DMS114 treated with DMSO at 0.1 percent for 48 hours (cell line): ENCODE data around the gene KIAA2012.

ENCODE experiments used
- DNase-seq: peaks from one replicate; lab custom pipeline; 2025; ENCODE audit not compliant: unreplicated experiment; lab: John Stamatoyannopoulos, UW

The KIAA2012 gene

GRCh38 chr2:202079310-202079709, 6.3 kb downstream of the KIAA2012 start:
- DNase-seq: no peak

- DNase-seq: no peak
Measured at GRCh38 chr2:202084265-202084664, 11.2 kb downstream of the KIAA2012 start.

- no peak for DNase-seq
Measured at GRCh38 chr2:202088777-202089176, 15.7 kb downstream of the KIAA2012 start.

GRCh38 chr2:202090530-202090929, 17.5 kb downstream of the KIAA2012 start:
- DNase-seq: no peak

- DNase-seq: no peak
Measured at GRCh38 chr2:202091476-202091875, 18.4 kb downstream of the KIAA2012 start.

- no peak for DNase-seq
Measured at GRCh38 chr2:202094426-202094986, 21.5 kb downstream of the KIAA2012 start.

- DNase-seq: no peak
Measured at GRCh38 chr2:202095235-202095634, 22.2 kb downstream of the KIAA2012 start.

- no peak for DNase-seq
Measured at GRCh38 chr2:202096736-202097135, 23.7 kb downstream of the KIAA2012 start.

- DNase-seq: no peak
Measured at GRCh38 chr2:202098291-202098690, 25.2 kb downstream of the KIAA2012 start.

GRCh38 chr2:202099515-202099914, 26.5 kb downstream of the KIAA2012 start:
- no peak for DNase-seq

GRCh38 chr2:202100176-202100575, 27.1 kb downstream of the KIAA2012 start:
- no peak for DNase-seq

- no peak for DNase-seq
Measured at GRCh38 chr2:202101026-202101579, 28.0 kb downstream of the KIAA2012 start.

GRCh38 chr2:202102425-202103000, 29.5 kb downstream of the KIAA2012 start:
- no peak for DNase-seq

- DNase-seq: no peak
Measured at GRCh38 chr2:202104286-202104870, 31.3 kb downstream of the KIAA2012 start.

- DNase-seq: no peak
Measured at GRCh38 chr2:202105025-202105424, 32.0 kb downstream of the KIAA2012 start.

GRCh38 chr2:202108345-202108744, 35.3 kb downstream of the KIAA2012 start:
- no peak for DNase-seq

GRCh38 chr2:202109139-202109736, 36.2 kb downstream of the KIAA2012 start:
- DNase-seq: no peak

- no peak for DNase-seq
Measured at GRCh38 chr2:202109737-202110184, 36.7 kb downstream of the KIAA2012 start.

- DNase-seq: no peak
Measured at GRCh38 chr2:202110491-202110890, 37.4 kb downstream of the KIAA2012 start.

GRCh38 chr2:202112041-202112440, 39.0 kb downstream of the KIAA2012 start:
- no peak for DNase-seq

- DNase-seq: no peak
Measured at GRCh38 chr2:202113571-202114142, 40.6 kb downstream of the KIAA2012 start.

GRCh38 chr2:202114291-202114690, 41.2 kb downstream of the KIAA2012 start:
- no peak for DNase-seq
